Measurements from ENCODE around the gene CHKB. TPM values are rescaled to one million over a fixed set of nuclear protein-coding genes. Genes with fewer than 3 reads are reported as not detected.

CHKB gene
- total RNA-seq, 1 experiment from 2014 or later: 55.1 TPM

DNA sequence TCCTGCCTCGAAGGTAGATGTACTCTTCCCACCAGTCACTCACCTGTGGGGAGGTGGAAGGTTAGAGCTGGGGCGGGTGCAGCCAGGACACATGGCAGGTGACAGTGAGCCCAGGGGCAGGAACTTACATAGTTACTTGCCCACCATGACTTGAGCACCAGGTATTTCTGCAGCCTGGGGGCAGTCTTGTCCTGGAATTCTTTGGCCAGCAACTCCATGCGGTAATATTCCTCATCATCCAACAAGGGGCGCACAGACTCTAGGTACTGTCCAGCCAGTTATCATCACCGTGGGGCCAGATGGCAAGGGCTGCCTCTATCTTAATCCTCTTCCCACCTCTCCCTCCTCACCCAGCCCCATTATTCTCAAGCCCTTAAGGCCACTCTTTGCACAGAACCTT is 6.6 kb downstream of the CHKB start:
- no TSS peak for BruUV-seq (replicated peaks)
- no peaks in the 10 kb centered on the region for H3K79me2 ChIP-seq (ENCODE audit: insufficient read depth, low read length)
- peak; percentile 81 for ATAC-seq
- H3K9ac ChIP-seq (ENCODE audit: low read length): no peak overlapping the region
- no peaks in the 10 kb centered on the region for H4K20me1 ChIP-seq (ENCODE audit: insufficient read depth)
- no peaks in the 10 kb centered on the region; a peak in 2 of 4 replicates for H3K36me3 ChIP-seq (ENCODE audit: control insufficient read depth in 1 of 2, insufficient read depth in 2 of 2, low read length in 2 of 2)
- no peak overlapping the region for H2AFZ ChIP-seq (ENCODE audit: low read depth, low read length, poor library complexity, severe bottlenecking)
- no peaks in the 10 kb centered on the region for H3K27me3 ChIP-seq (ENCODE audit: insufficient read depth, low read length)
- ChIA-PET POLR2A (no interaction called here), RAD21 (ENCODE audit: low non-redundant PET in 1 of 2, low total read pairs in 2 of 2, uncharacterized antibody in 2 of 2, unreplicated experiment in 2 of 2) (interaction anchor here (0.7 to 1.8 kb wide), 4 partner anchors 13 to 45 kb away, joined by 3 to 4 read pairs (median 4); partner anchors contain the start of gene SYCE3 (in 1 of the 2)), CTCF (interaction anchor here (2.8 kb wide), 1 partner anchor 45 kb away, joined by 16 read pairs; no protein-coding TSS in a partner anchor)
- peak; percentile 52 for DNase-seq (ENCODE audit: low read depth, low spot score)
- no peak overlapping the region for H3K4me3 ChIP-seq (replicated peaks in 1 of 2; ENCODE audit: low read depth in 1 of 2, low read length in 2 of 2)
- H3K27ac ChIP-seq (ENCODE audit: low read depth, low read length): no peak overlapping the region
- no peak overlapping the region for H3K4me2 ChIP-seq (ENCODE audit: low read length)
- H3K9me3 ChIP-seq (ENCODE audit: control insufficient read depth in 1 of 2, insufficient read depth in 1 of 2, low read depth in 1 of 2, low read length in 2 of 2): no peaks in the 10 kb centered on the region
- intact Hi-C loops (cut with micrococcal nuclease): loop anchor here (1.0 kb wide), 2 partner anchors 44 to 115 kb away; no protein-coding TSS in a partner anchor
- no peaks in the 10 kb centered on the region for H3K9me2 ChIP-seq (ENCODE audit: insufficient read depth)
- TF ChIP-seq RAD21 (IDR thresholded peaks at IDR 0.05; ENCODE audit: low read depth) (peak; percentile 94), SIN3A (IDR thresholded peaks at IDR 0.05; ENCODE audit: low read depth) (no peak), ELF1 (IDR thresholded peaks at IDR 0.05; ENCODE audit: borderline replicate concordance, low read depth) (no peak), CTCF (IDR thresholded peaks at IDR 0.05 in 2 of 3, conservative IDR thresholded peaks at IDR 0.05 in 1 of 3; ENCODE audit: borderline replicate concordance in 1 of 3, insufficient read depth in 1 of 3, low read depth in 2 of 3, low read length in 2 of 3) (peak; percentile 56 to 98 (median 69))
- peaks cover 0 to 5% of the 10 kb centered on the region in 2 experiments; a peak in 2 of 4 replicates for H3K4me1 ChIP-seq (ENCODE audit: control insufficient read depth in 1 of 2, insufficient read depth in 2 of 2, low read length in 2 of 2)

- no peaks in the 10 kb centered on the region for H3K27me3 ChIP-seq (ENCODE audit: insufficient read depth, low read length)
- no peak for ATAC-seq
- CTCF ChIA-PET: interaction anchor here (1.2 to 2.8 kb wide), 2 partner anchors 12 to 45 kb away, joined by 6 to 16 read pairs; partner anchors contain the start of gene SYCE3
- POLR2A ChIA-PET: interaction anchor here (1.0 kb wide), 1 partner anchor 12 kb away, joined by 4 read pairs; the partner anchor contains the start of gene SYCE3
- no peak overlapping the region for H2AFZ ChIP-seq (ENCODE audit: low read depth, low read length, poor library complexity, severe bottlenecking)
- no peak overlapping the region for H3K9ac ChIP-seq (ENCODE audit: low read length)
- H3K9me3 ChIP-seq (ENCODE audit: control insufficient read depth in 1 of 2, insufficient read depth in 1 of 2, low read depth in 1 of 2, low read length in 2 of 2): no peaks in the 10 kb centered on the region
- no peaks in the 10 kb centered on the region; a peak in 2 of 4 replicates for H3K36me3 ChIP-seq (ENCODE audit: control insufficient read depth in 1 of 2, insufficient read depth in 2 of 2, low read length in 2 of 2)
- peaks cover 0 to 4% of the 10 kb centered on the region in 2 experiments; a peak in 1 of 4 replicates for H3K4me1 ChIP-seq (ENCODE audit: control insufficient read depth in 1 of 2, insufficient read depth in 2 of 2, low read length in 2 of 2)
- no peak overlapping the region for H3K4me2 ChIP-seq (ENCODE audit: low read length)
- H3K27ac ChIP-seq (ENCODE audit: low read depth, low read length): no peak overlapping the region
- BruUV-seq (replicated peaks): no TSS peak
- RAD21 ChIA-PET (ENCODE audit: low non-redundant PET in 1 of 2, low total read pairs in 2 of 2, uncharacterized antibody in 2 of 2, unreplicated experiment in 2 of 2): interaction anchor here (0.7 to 1.8 kb wide), 4 partner anchors 12 to 45 kb away, joined by 3 to 4 read pairs (median 4); partner anchors contain the start of gene SYCE3 (in 1 of the 2)
- H3K4me3 ChIP-seq (replicated peaks in 1 of 2; ENCODE audit: low read depth in 1 of 2, low read length in 2 of 2): no peak overlapping the region
- DNase-seq (ENCODE audit: low read depth, low spot score): no peak
- H4K20me1 ChIP-seq (ENCODE audit: insufficient read depth): no peaks in the 10 kb centered on the region
- no peaks in the 10 kb centered on the region for H3K79me2 ChIP-seq (ENCODE audit: insufficient read depth, low read length)
- no peaks in the 10 kb centered on the region for H3K9me2 ChIP-seq (ENCODE audit: insufficient read depth)
- intact Hi-C loops (cut with micrococcal nuclease): no loop called here
- no peak for TF ChIP-seq CEBPB (IDR thresholded peaks at IDR 0.05; ENCODE audit: low read depth)
- TF ChIP-seq, protein P1, sequence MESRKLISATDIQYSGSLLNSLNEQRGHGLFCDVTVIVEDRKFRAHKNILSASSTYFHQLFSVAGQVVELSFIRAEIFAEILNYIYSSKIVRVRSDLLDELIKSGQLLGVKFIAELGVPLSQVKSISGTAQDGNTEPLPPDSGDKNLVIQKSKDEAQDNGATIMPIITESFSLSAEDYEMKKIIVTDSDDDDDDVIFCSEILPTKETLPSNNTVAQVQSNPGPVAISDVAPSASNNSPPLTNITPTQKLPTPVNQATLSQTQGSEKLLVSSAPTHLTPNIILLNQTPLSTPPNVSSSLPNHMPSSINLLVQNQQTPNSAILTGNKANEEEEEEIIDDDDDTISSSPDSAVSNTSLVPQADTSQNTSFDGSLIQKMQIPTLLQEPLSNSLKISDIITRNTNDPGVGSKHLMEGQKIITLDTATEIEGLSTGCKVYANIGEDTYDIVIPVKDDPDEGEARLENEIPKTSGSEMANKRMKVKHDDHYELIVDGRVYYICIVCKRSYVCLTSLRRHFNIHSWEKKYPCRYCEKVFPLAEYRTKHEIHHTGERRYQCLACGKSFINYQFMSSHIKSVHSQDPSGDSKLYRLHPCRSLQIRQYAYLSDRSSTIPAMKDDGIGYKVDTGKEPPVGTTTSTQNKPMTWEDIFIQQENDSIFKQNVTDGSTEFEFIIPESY (IDR thresholded peaks at IDR 0.05; ENCODE audit: extremely low read depth, insufficient replicate concordance, low read length): no peak
- no peak for TF ChIP-seq ZFX (IDR thresholded peaks at IDR 0.05)
- no peak for TF ChIP-seq POLR2A (IDR thresholded peaks at IDR 0.05; ENCODE audit: borderline replicate concordance, extremely low read depth, insufficient read depth, insufficient read length)
- TF ChIP-seq SP1 (IDR thresholded peaks at IDR 0.05; ENCODE audit: low read depth): no peak
- TF ChIP-seq SIN3A (IDR thresholded peaks at IDR 0.05; ENCODE audit: low read depth): no peak
- TF ChIP-seq SRF (IDR thresholded peaks at IDR 0.05; ENCODE audit: low read depth): no peak
- TF ChIP-seq POLR2AphosphoS5 (IDR thresholded peaks at IDR 0.05; ENCODE audit: low read depth, low read length): no peak
- TF ChIP-seq MAX (IDR thresholded peaks at IDR 0.05): no peak
- TF ChIP-seq ZNF274 (IDR thresholded peaks at IDR 0.05; ENCODE audit: low read depth, low read length): no peak
- no peak for TF ChIP-seq YY1 (IDR thresholded peaks at IDR 0.05; ENCODE audit: extremely low read depth, insufficient replicate concordance, low read depth, low read length)
- TF ChIP-seq EZH2 (IDR thresholded peaks at IDR 0.05): no peak
- TF ChIP-seq ATF3 (IDR thresholded peaks at IDR 0.05): no peak
These were observed 7.2 kb downstream of the CHKB start for GRCh38 chr22:50575426-50575941.
